ENCODE data around the gene ZNF740.
A peak's percentile ranks its signal among the peaks of the same experiment; 100 is the strongest.

Gene ZNF740

GRCh38 chr12:53172352-53172751, 8.2 kb upstream of the ZNF740 start:
- Histone ChIP-seq H3K9me3 (ENCODE audit: control insufficient read depth, insufficient read depth, low read depth, low read length) (no peaks in the 10 kb centered on the region), H3K4me1 (ENCODE audit: control insufficient read depth, insufficient read depth, low read length) (peaks cover 17% of the 10 kb centered on the region), H3K4me3 (ENCODE audit: low read depth, low read length) (no peak overlapping the region), H3K27ac (ENCODE audit: extremely low read depth, low read depth, low read length) (peak overlapping the region; percentile 35; the same call in 1 of the 2 replicates), H3K36me3 (ENCODE audit: control insufficient read depth in 2 of 2, insufficient read depth in 1 of 2, low read length in 2 of 2) (peaks cover 0 to 17% of the 10 kb centered on the region in 2 experiments; a peak in 2 of 3 replicates)
- no peak for TF ChIP-seq SP7 (tag by site-specific recombination; IDR thresholded peaks at IDR 0.05)
- TF ChIP-seq ZBTB6 (tag by site-specific recombination; IDR thresholded peaks at IDR 0.05) = 0 out of 2 replicates have a peak, but pooled peaks have one; percentile 30
- peak; percentile 50 for TF ChIP-seq ZBTB17 (tag by site-specific recombination; IDR thresholded peaks at IDR 0.05)
- peak; percentile 69 for TF ChIP-seq ZNF394 (tag by site-specific recombination; IDR thresholded peaks at IDR 0.05; ENCODE audit: borderline replicate concordance)
- 0 out of 2 replicates have a peak, but pooled peaks have one; percentile 38 for TF ChIP-seq ZFP69B (tag by site-specific recombination; IDR thresholded peaks at IDR 0.05)
- ChIA-PET CTCF (interaction anchor here (0.6 to 6.2 kb wide), 4 partner anchors 13 to 122 kb away, joined by 3 to 52 read pairs (median 4); no protein-coding TSS in a partner anchor), POLR2A (interaction anchor here (1.5 to 2.9 kb wide), 4 partner anchors 8 to 124 kb away, joined by 3 to 18 read pairs (median 4); partner anchors contain the start of genes CSAD and ZNF740)

DNA sequence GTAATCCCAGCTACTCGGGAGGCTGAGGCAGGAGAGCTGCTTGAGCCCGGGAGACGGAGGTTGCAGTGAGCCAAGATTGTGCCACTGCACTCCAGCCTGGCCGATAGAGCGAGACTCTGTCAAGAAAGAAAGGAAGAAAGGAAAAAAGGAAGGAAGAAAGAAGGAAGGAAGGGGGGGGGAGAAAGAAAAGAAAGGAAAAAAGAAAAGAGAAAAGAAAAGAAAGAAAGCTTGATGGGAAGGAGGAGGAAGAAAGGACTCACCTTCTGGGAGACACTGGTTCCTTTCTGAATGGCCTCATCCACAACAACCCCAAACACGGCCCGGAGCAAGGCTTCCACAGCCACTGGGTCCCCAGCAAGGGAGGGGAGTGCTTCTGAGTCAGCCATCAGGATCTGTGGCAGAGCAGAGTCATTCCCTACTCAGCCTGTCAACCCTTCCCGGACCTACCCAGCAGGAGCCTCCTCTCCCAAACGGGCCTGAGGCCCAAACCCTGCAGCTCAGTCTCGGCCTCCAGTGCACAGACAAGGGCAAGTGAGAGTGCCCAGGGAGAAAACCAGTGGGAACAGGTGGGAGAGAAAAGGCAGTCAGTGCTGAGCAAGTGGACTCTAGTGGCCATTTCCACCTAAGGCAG, 7.3 kb upstream of the ZNF740 start:
- Histone ChIP-seq H3K27ac (ENCODE audit: extremely low read depth, low read depth, low read length) (no peak overlapping the region), H3K4me1 (ENCODE audit: control insufficient read depth, insufficient read depth, low read length) (peaks cover 18% of the 10 kb centered on the region), H3K9me3 (ENCODE audit: control insufficient read depth, insufficient read depth, low read depth, low read length) (no peaks in the 10 kb centered on the region), H3K4me3 (ENCODE audit: low read depth, low read length) (no peak overlapping the region), H3K36me3 (ENCODE audit: control insufficient read depth in 2 of 2, insufficient read depth in 1 of 2, low read length in 2 of 2) (peaks cover 0 to 17% of the 10 kb centered on the region in 2 experiments; a peak in 2 of 3 replicates)
- TF ChIP-seq, protein P1, sequence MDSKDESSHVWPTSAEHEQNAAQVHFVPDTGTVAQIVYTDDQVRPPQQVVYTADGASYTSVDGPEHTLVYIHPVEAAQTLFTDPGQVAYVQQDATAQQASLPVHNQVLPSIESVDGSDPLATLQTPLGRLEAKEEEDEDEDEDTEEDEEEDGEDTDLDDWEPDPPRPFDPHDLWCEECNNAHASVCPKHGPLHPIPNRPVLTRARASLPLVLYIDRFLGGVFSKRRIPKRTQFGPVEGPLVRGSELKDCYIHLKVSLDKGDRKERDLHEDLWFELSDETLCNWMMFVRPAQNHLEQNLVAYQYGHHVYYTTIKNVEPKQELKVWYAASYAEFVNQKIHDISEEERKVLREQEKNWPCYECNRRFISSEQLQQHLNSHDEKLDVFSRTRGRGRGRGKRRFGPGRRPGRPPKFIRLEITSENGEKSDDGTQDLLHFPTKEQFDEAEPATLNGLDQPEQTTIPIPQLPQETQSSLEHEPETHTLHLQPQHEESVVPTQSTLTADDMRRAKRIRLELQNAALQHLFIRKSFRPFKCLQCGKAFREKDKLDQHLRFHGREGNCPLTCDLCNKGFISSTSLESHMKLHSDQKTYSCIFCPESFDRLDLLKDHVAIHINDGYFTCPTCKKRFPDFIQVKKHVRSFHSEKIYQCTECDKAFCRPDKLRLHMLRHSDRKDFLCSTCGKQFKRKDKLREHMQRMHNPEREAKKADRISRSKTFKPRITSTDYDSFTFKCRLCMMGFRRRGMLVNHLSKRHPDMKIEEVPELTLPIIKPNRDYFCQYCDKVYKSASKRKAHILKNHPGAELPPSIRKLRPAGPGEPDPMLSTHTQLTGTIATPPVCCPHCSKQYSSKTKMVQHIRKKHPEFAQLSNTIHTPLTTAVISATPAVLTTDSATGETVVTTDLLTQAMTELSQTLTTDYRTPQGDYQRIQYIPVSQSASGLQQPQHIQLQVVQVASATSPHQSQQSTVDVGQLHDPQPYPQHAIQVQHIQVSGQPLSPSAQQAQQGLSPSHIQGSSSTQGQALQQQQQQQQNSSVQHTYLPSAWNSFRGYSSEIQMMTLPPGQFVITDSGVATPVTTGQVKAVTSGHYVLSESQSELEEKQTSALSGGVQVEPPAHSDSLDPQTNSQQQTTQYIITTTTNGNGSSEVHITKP (tag by site-specific recombination; IDR thresholded peaks at IDR 0.05) = peak; percentile 63
- 0 out of 2 replicates have a peak, but pooled peaks have one; percentile 16 for TF ChIP-seq ZBTB21 (tag by site-specific recombination; IDR thresholded peaks at IDR 0.05)
- no peak for TF ChIP-seq SP2 (tag by site-specific recombination; IDR thresholded peaks at IDR 0.05)
- TF ChIP-seq BCL11A (tag by site-specific recombination; IDR thresholded peaks at IDR 0.05; ENCODE audit: low read depth) = no peak
- peak; percentile 91 for TF ChIP-seq ZNF366 (tag by site-specific recombination; conservative IDR thresholded peaks at IDR 0.05)
- TF ChIP-seq ZNF600 (tag by site-specific recombination; IDR thresholded peaks at IDR 0.05) = peak; percentile 97
- TF ChIP-seq ZIC2 (tag by site-specific recombination; IDR thresholded peaks at IDR 0.05) = peak; percentile 45
- no peak for TF ChIP-seq ZNF560 (tag by site-specific recombination; IDR thresholded peaks at IDR 0.05; ENCODE audit: borderline replicate concordance)
- TF ChIP-seq IKZF3 (tag by site-specific recombination; IDR thresholded peaks at IDR 0.05) = 0 out of 2 replicates have a peak, but pooled peaks have one; percentile 12
- TF ChIP-seq ZNF175 (tag by site-specific recombination; IDR thresholded peaks at IDR 0.05) = no peak
- no peak for TF ChIP-seq ZNF324 (tag by site-specific recombination; IDR thresholded peaks at IDR 0.05)
- TF ChIP-seq ZBTB7A (tag by site-specific recombination; IDR thresholded peaks at IDR 0.05; ENCODE audit: low read depth) = no peak
- TF ChIP-seq ZNF155 (tag by site-specific recombination; IDR thresholded peaks at IDR 0.05) = no peak
- no peak for TF ChIP-seq ZBTB20 (tag by site-specific recombination; IDR thresholded peaks at IDR 0.05)
- TF ChIP-seq PRDM1 (tag by site-specific recombination; IDR thresholded peaks at IDR 0.05) = peak; percentile 92
- TF ChIP-seq ZNF350 (tag by site-specific recombination; IDR thresholded peaks at IDR 0.05) = no peak
- TF ChIP-seq ZNF624 (tag by site-specific recombination; IDR thresholded peaks at IDR 0.05) = no peak
- ChIA-PET CTCF (interaction anchor here (0.6 to 6.2 kb wide), 4 partner anchors 14 to 121 kb away, joined by 3 to 52 read pairs (median 3); no protein-coding TSS in a partner anchor), POLR2A (no interaction called here)
